ENCODE results near the gene SLC29A4. TPM values are rescaled to one million over a fixed set of nuclear protein-coding genes. Genes with fewer than 3 reads are reported as not detected.

Gene SLC29A4
- total and polyA plus RNA-seq, 2 of the 8 experiments (the other 6 are each of a cell fraction or from before 2014, with no cell fraction given), result 6.9 to 15.1 TPM

DNA sequence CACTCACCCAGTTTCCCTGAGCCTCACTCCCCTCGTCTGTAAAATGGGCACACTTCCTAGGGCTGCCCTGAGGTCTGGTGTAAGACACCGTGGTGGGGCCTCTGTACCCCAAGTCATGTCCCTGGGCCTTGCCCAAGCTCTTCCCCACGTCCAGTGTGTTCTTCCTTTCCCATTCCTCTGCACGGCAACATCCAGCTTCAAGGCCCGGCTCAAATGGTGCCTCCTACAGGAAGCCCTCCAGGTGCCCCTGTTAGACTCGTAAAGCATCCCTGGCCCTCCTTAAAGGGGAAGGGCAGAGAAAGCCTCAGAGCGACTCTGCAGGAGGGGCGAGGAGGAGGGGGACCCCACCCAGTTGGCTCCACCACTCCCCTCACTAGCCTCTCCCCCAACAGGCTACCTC lies 8.6 kb downstream of the SLC29A4 start:
- CTCF ChIA-PET (ENCODE audit: partially characterized antibody), result interaction anchor here (1.9 kb wide), 1 partner anchor 203 kb away, joined by 5 read pairs; no protein-coding TSS in a partner anchor
- no peak overlapping the region for H2BK5ac ChIP-seq (ENCODE audit: low read depth, low read length)
- POLR2A ChIA-PET (ENCODE audit: partially characterized antibody), result no interaction called here
- H2BK120ac ChIP-seq (replicated peaks; ENCODE audit: low read depth, low read length), result no peak overlapping the region
- H4K91ac ChIP-seq (replicated peaks; ENCODE audit: insufficient read length, low read length), result no peak overlapping the region
- H3K23ac ChIP-seq (ENCODE audit: insufficient read length), result no peak overlapping the region
- H3K4ac ChIP-seq (replicated peaks; ENCODE audit: insufficient read length, low read depth, low read length), result no peak overlapping the region
- no peaks in the 10 kb centered on the region; a peak in 1 of 7 replicates for H3K27me3 ChIP-seq (replicated peaks in 1 of 4; ENCODE audit: control insufficient read depth in 3 of 4, extremely low read depth in 1 of 4, insufficient read depth in 3 of 4, low read length in 3 of 4)
- no peak overlapping the region for H4K8ac ChIP-seq (ENCODE audit: extremely low read depth, insufficient read depth, low read length)
- no peak overlapping the region for H2AFZ ChIP-seq (ENCODE audit: low read length)
- no peak overlapping the region for H2AK5ac ChIP-seq (ENCODE audit: low read depth, low read length)
- H3K79me2 ChIP-seq (ENCODE audit: control insufficient read depth in 1 of 2, insufficient read depth in 2 of 2, low read length in 2 of 2), result no peaks in the 10 kb centered on the region
- H3K14ac ChIP-seq (ENCODE audit: insufficient read length), result no peak overlapping the region
- TF ChIP-seq RAD21 (IDR thresholded peaks at IDR 0.05 in 1 of 2, conservative IDR thresholded peaks at IDR 0.05 in 1 of 2; ENCODE audit: low read depth in 2 of 2, low read length in 2 of 2), result no peak
- TF ChIP-seq KDM5A (IDR thresholded peaks at IDR 0.05; ENCODE audit: low read length), result no peak
- no peak for TF ChIP-seq SP4 (IDR thresholded peaks at IDR 0.05; ENCODE audit: low read length)
- no peak for TF ChIP-seq SIN3A (conservative IDR thresholded peaks at IDR 0.05 in 1 of 2, IDR thresholded peaks at IDR 0.05 in 1 of 2; ENCODE audit: low read depth in 1 of 2, low read length in 2 of 2)
- TF ChIP-seq SUZ12 (IDR thresholded peaks at IDR 0.05; ENCODE audit: low read length), result no peak
- TF ChIP-seq ZNF274 (IDR thresholded peaks at IDR 0.05; ENCODE audit: borderline replicate concordance, extremely low read depth, low read length), result no peak
- no peak for TF ChIP-seq BRCA1 (IDR thresholded peaks at IDR 0.05; ENCODE audit: low read depth, low read length)
- TF ChIP-seq SIX5 (IDR thresholded peaks at IDR 0.05; ENCODE audit: low read depth, low read length), result no peak
- TF ChIP-seq, protein P1, sequence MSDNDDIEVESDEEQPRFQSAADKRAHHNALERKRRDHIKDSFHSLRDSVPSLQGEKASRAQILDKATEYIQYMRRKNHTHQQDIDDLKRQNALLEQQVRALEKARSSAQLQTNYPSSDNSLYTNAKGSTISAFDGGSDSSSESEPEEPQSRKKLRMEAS (IDR thresholded peaks at IDR 0.05), result no peak
- no peak for TF ChIP-seq HDAC2 (IDR thresholded peaks at IDR 0.05; ENCODE audit: borderline replicate concordance in 1 of 2, low read depth in 2 of 2, low read length in 2 of 2)
- TF ChIP-seq CREB1 (IDR thresholded peaks at IDR 0.05), result no peak
- TF ChIP-seq CTBP2 (IDR thresholded peaks at IDR 0.05; ENCODE audit: borderline replicate concordance, insufficient read depth, insufficient read length, low read length), result no peak
- H3K4me1 ChIP-seq (replicated peaks in 1 of 4; ENCODE audit: control insufficient read depth in 3 of 4, insufficient read depth in 4 of 4, low read length in 3 of 4), result peaks cover 0 to 10% (median 0%) of the 10 kb centered on the region in 4 experiments; a peak in 1 of 7 replicates
- H2BK15ac ChIP-seq (ENCODE audit: low read length), result no peak overlapping the region
- no peaks in the 10 kb centered on the region for H3K79me1 ChIP-seq (ENCODE audit: low read depth, low read length)
- no peaks in the 10 kb centered on the region for H4K20me1 ChIP-seq (replicated peaks in 1 of 2; ENCODE audit: control insufficient read depth in 1 of 2, insufficient read depth in 2 of 2, low read length in 2 of 2)
- H3K56ac ChIP-seq (replicated peaks; ENCODE audit: insufficient read length, low read depth, low read length), result no peak overlapping the region
- WGBS, 2 experiments (ENCODE audit: extremely low coverage in 1 of 2, insufficient coverage in 1 of 2, insufficient read length in 1 of 2, insufficient replicate concordance in 2 of 2, low coverage in 1 of 2, low lambda C conversion rate in 2 of 2, missing lambda C conversion rate in 1 of 2), result 88% methylated on average over 6 of the region's 8 CpGs; no CpG with 5 or more reads in 1 of the 2 experiments
- H3K9me3 ChIP-seq (ENCODE audit: insufficient read depth in 2 of 2, low read depth in 1 of 2, low read length in 1 of 2), result no peaks in the 10 kb centered on the region
- H3K36me3 ChIP-seq (ENCODE audit: control insufficient read depth in 2 of 4, insufficient read depth in 4 of 4, low read length in 3 of 4), result peaks cover 0 to 4% (median 0%) of the 10 kb centered on the region in 4 experiments; a peak in 2 of 8 replicates
- no peak for FAIRE-seq
- H3K9ac ChIP-seq (replicated peaks in 1 of 4; ENCODE audit: extremely low read depth in 1 of 4, low read depth in 3 of 4, low read length in 3 of 4), result no peak overlapping the region
- no peak overlapping the region for H3K27ac ChIP-seq (ENCODE audit: low read depth, low read length)
- no peak overlapping the region for H3K18ac ChIP-seq (ENCODE audit: extremely low read depth, low read length)
- H2BK20ac ChIP-seq (ENCODE audit: low read length), result no peak overlapping the region
- H4K5ac ChIP-seq (ENCODE audit: insufficient read length, low read depth, low read length), result no peak overlapping the region
- peaks cover 5% of the 10 kb centered on the region; the same call in 1 of the 2 replicates for H3K23me2 ChIP-seq (ENCODE audit: low read depth, low read length)
- H3K4me2 ChIP-seq (ENCODE audit: insufficient read depth in 1 of 2, low read depth in 2 of 2, low read length in 2 of 2), result no peak overlapping the region
- DNase-seq (ENCODE audit: low read depth in 1 of 2, low spot score in 2 of 2), result no peak
- H2BK12ac ChIP-seq (ENCODE audit: low read depth, low read length), result no peak overlapping the region
- H3K4me3 ChIP-seq (ENCODE audit: extremely low read depth in 1 of 4, insufficient read depth in 2 of 4, low read depth in 3 of 4, low read length in 4 of 4), result no peak overlapping the region
